Tibial nerve (tissue), 4 donors: ENCODE data around the gene TRNP1. TPM values are rescaled to one million over a fixed set of nuclear protein-coding genes. Genes with fewer than 3 reads are reported as not detected.

Experiments used
- DNase-seq, 2 donors: peaks; one replicate each; pipeline ENCODE4 v3.0.0-alpha.2; 2019; ENCODE audit warnings: low spot score in 2 of 2
- H3K27ac ChIP-seq, 4 donors: fragments of 200-600 bp; sonication (generic) in 3 of 4; one replicate each; pipeline ENCODE4 v1.5.1; 2017 to 2019; ENCODE audit warnings: mild to moderate bottlenecking in 1 of 4
- H3K27me3 ChIP-seq, 2 donors: fragments of 200-600 bp; sonication (generic) in 1 of 2; one replicate each; pipeline versions ENCODE4 v1.5.1 to v1.6.0; 2017 to 2019
- H3K36me3 ChIP-seq, 3 donors: fragments of 200-600 bp; sonication (generic); one replicate each; pipeline ENCODE4 v1.5.1; 2018 to 2019
- H3K4me1 ChIP-seq, 4 donors: fragments of 200-600 bp; sonication (generic) in 3 of 4; one replicate each; pipeline ENCODE4 v1.5.1; 2017 to 2019
- H3K4me3 ChIP-seq, 4 donors: fragments of 200-600 bp; sonication (generic) in 3 of 4; one replicate each; pipeline ENCODE4 v1.5.1; 2017 to 2019; ENCODE audit warnings: mild to moderate bottlenecking in 1 of 4, moderate library complexity in 1 of 4
- H3K9me3 ChIP-seq, 4 donors: fragments of 200-600 bp; sonication (generic) in 3 of 4; one replicate each; pipeline ENCODE4 v1.5.1; 2017 to 2019
- EP300 ChIP-seq, 2 donors: sonication (generic); formaldehyde crosslinking; IDR thresholded peaks; one replicate each; pipeline ENCODE4 v1.6.1; 2017; ENCODE audit warnings: antibody characterized with exemption in 2 of 2, mild to moderate bottlenecking in 1 of 2
- POLR2A ChIP-seq, 2 donors: fragments of 450-650 bp; IDR thresholded peaks; one replicate each; pipeline ENCODE4 v1.6.1; 2017; ENCODE audit warnings: antibody characterized with exemption in 2 of 2, mild to moderate bottlenecking in 2 of 2, moderate library complexity in 2 of 2
- WGBS, 2 donors: methylation state at CpG; one replicate each; pipeline ENCODE4 v1.1.5; 2018; 5-methylcytosine and 5-hydroxymethylcytosine counted together
- total RNA-seq, 4 donors: library from RNA; depleted of rRNA; stranded (reverse); fragments of >200 nt; gene quantifications; one replicate each; pipeline ENCODE4 v1.1.0, GENCODE V29; 2016
- TF ChIP-seq, protein P1 (sequence below), 5 experiments: fragments of 200-600 bp in 3 of 5; fragments of 450-650 bp in 2 of 5; sonication (generic) in 3 of 5; IDR thresholded peaks; one replicate each; pipeline ENCODE4 v1.5.1; 2016 to 2019; ENCODE audit warnings: antibody characterized with exemption in 5 of 5, mild to moderate bottlenecking in 3 of 5, moderate library complexity in 2 of 5

TRNP1 gene
- total RNA-seq, 4 donors from 2014 or later = 15.0 to 55.7 (median 52.4) TPM

DNA sequence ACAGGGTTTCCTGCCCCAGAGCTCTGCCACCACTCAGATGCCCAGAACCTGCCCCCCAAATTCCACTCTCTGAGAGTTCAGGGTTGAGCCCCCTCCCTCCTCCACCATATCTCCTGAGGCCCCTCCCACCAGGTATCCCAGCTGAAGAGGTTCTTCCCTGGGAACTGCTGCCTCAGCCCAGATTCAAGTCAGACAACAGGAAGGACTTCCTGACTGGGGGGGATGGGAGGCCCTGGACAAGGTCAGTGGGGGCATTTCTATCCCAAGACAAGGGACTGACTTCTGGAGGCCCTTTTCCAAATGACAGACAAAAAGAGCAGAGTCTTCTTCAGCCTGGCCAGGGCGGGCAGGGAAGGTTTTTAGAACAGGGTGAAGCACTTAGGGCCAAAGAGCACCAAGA, 43.2 kb downstream of the TRNP1 start:
- H3K27ac ChIP-seq = no peak overlapping the region

GRCh38 chr1:27037518-27037917, 44.0 kb downstream of the TRNP1 start:
- Histone ChIP-seq H3K27ac (no peak overlapping the region), H3K9me3 (no peaks in the 10 kb centered on the region), H3K36me3 (no peaks in the 10 kb centered on the region), H3K4me1 (no peaks in the 10 kb centered on the region), H3K4me3 (no peak overlapping the region), H3K27me3 (no peaks in the 10 kb centered on the region)
- 73% methylated on average over 10 of the region's 10 CpGs for WGBS, 2 donors
- TF ChIP-seq, protein P1, sequence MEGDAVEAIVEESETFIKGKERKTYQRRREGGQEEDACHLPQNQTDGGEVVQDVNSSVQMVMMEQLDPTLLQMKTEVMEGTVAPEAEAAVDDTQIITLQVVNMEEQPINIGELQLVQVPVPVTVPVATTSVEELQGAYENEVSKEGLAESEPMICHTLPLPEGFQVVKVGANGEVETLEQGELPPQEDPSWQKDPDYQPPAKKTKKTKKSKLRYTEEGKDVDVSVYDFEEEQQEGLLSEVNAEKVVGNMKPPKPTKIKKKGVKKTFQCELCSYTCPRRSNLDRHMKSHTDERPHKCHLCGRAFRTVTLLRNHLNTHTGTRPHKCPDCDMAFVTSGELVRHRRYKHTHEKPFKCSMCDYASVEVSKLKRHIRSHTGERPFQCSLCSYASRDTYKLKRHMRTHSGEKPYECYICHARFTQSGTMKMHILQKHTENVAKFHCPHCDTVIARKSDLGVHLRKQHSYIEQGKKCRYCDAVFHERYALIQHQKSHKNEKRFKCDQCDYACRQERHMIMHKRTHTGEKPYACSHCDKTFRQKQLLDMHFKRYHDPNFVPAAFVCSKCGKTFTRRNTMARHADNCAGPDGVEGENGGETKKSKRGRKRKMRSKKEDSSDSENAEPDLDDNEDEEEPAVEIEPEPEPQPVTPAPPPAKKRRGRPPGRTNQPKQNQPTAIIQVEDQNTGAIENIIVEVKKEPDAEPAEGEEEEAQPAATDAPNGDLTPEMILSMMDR (IDR thresholded peaks at IDR 0.05) = no peak
- TF ChIP-seq POLR2A (IDR thresholded peaks at IDR 0.05) (no peak), EP300 (IDR thresholded peaks at IDR 0.05) (no peak)
- DNase-seq = no peak

More for the DNA sequence above, 43.2 kb downstream of the TRNP1 start:
- no peaks in the 10 kb centered on the region for H3K27me3 ChIP-seq
- WGBS, 2 donors = 83% methylated on average over 1 of the region's 1 CpG
- H3K4me3 ChIP-seq = no peak overlapping the region
- TF ChIP-seq EP300 (IDR thresholded peaks at IDR 0.05) (no peak), POLR2A (IDR thresholded peaks at IDR 0.05) (no peak)
- TF ChIP-seq, protein P1 (IDR thresholded peaks at IDR 0.05) = no peak
- no peaks in the 10 kb centered on the region for H3K36me3 ChIP-seq
- DNase-seq = no peak
- no peaks in the 10 kb centered on the region for H3K9me3 ChIP-seq
- peaks cover 0 to 5% (median 2%) of the 10 kb centered on the region in 4 donors for H3K4me1 ChIP-seq

DNA sequence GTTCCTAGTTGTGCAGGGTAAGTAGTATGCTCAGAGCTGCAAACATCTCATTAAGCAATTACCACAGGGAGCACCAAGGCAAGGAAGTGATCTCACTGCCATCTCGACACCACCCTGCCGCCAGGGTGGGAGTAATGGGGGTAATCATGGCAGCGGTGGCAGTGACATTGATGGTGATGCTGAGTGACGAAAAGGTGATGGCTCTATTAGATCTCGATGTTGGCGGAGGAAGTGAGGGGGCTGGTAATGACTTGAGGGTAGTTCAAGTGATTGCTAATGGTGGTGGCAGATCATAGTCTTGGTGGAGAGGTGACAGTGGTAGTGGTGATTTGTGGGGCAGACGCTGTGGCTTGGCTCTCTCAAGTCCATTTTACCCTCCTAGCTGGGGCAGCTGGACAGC, 44.5 kb downstream of the TRNP1 start:
- TF ChIP-seq, protein P1 (IDR thresholded peaks at IDR 0.05) = no peak
- TF ChIP-seq POLR2A (IDR thresholded peaks at IDR 0.05) = no peak
- no peak for TF ChIP-seq EP300 (IDR thresholded peaks at IDR 0.05)
- Histone ChIP-seq H3K4me3 (no peak overlapping the region), H3K4me1 (no peaks in the 10 kb centered on the region), H3K27me3 (no peaks in the 10 kb centered on the region), H3K9me3 (no peaks in the 10 kb centered on the region), H3K36me3 (no peaks in the 10 kb centered on the region), H3K27ac (no peak overlapping the region)
- 74 to 79% methylated on average over 7 of the region's 7 CpGs for WGBS, 2 donors
- no peak for DNase-seq

DNA sequence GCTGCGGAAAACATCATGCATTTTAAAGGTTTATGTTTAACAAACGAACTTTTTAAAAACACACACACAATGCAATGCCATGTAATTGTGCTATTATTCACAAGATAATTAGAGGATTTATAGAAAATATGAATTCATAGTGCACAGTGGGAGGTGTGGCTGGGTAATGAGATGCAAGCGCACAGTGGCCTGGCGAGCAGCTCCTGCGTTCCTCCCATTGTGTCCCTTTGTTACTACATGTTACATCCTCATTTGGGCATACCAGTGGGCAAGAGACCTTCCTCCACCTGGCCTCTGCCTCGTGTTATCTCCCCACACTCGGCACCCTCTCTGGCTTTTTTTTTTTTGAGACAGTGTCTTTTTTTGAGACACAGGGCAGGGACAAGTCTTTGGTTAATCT, 49.2 kb downstream of the TRNP1 start:
- TF ChIP-seq POLR2A (IDR thresholded peaks at IDR 0.05) (no peak), EP300 (IDR thresholded peaks at IDR 0.05) (no peak)
- TF ChIP-seq, protein P1 (IDR thresholded peaks at IDR 0.05) = no peak
- no peak overlapping the region for H3K27ac ChIP-seq
- no peaks in the 10 kb centered on the region for H3K36me3 ChIP-seq
- no peaks in the 10 kb centered on the region for H3K9me3 ChIP-seq
- WGBS, 2 donors = 81 to 82% methylated on average over 7 of the region's 7 CpGs
- DNase-seq = no peak
- peaks cover 0 to 19% (median 6%) of the 10 kb centered on the region in 4 donors for H3K4me1 ChIP-seq
- H3K4me3 ChIP-seq = no peak overlapping the region
- no peaks in the 10 kb centered on the region for H3K27me3 ChIP-seq

GRCh38 chr1:27044613-27045151, 51.2 kb downstream of the TRNP1 start:
- peak overlapping the region in 2 of 4 donors; percentile 19 for H3K4me3 ChIP-seq

More at GRCh38 chr1:27044613-27045151, 51.2 kb downstream of the TRNP1 start:
- Histone ChIP-seq H3K27ac (no peak overlapping the region), H3K4me1 (peaks cover 0 to 19% (median 6%) of the 10 kb centered on the region in 4 donors), H3K36me3 (no peaks in the 10 kb centered on the region), H3K27me3 (no peaks in the 10 kb centered on the region), H3K9me3 (no peaks in the 10 kb centered on the region)
- peak; percentile 91 to 98 for DNase-seq
- 7 to 21% methylated on average over 12 of the region's 12 CpGs for WGBS, 2 donors
- TF ChIP-seq EP300 (IDR thresholded peaks at IDR 0.05) = no peak
- TF ChIP-seq, protein P1 (IDR thresholded peaks at IDR 0.05) = peak; percentile 94 to 99 (median 97)
- TF ChIP-seq POLR2A (IDR thresholded peaks at IDR 0.05) = no peak
